Stomach (tissue), 9 donors: ENCODE results near the gene LCP1. TPM values are rescaled to one million over a fixed set of nuclear protein-coding genes. Genes with fewer than 3 reads are reported as not detected.
A peak's percentile ranks its signal among the peaks of the same experiment; 100 is the strongest.

ENCODE experiments used
- DNase-seq, 2 donors: peaks; one replicate each; pipeline versions ENCODE4 v3.0.0 to v3.0.0-alpha.2; 2013 to 2019
- H3K27ac ChIP-seq, 5 donors: fragments of 200-600 bp in 4 of 5; sonication (generic) in 4 of 5; one replicate each; pipeline ENCODE4 v1.5.1; 2013 to 2019; ENCODE audit warnings: mild to moderate bottlenecking in 1 of 5, moderate library complexity in 1 of 5
- H3K27me3 ChIP-seq, 3 donors: fragments of 200-600 bp; sonication (generic); one replicate each; pipeline ENCODE4 v1.5.1; 2017 to 2019; ENCODE audit warnings: mixed run types in 1 of 3
- H3K36me3 ChIP-seq, 4 donors: fragments of 200-600 bp; sonication (generic); 1 replicate in 3 of 4; 2 replicates in 1 of 4; pipeline ENCODE4 v1.5.1; 2016 to 2019
- H3K4me1 ChIP-seq, 4 donors: fragments of 200-600 bp; sonication (generic); one replicate each; pipeline ENCODE4 v1.5.1; 2016 to 2019
- H3K4me3 ChIP-seq, 4 donors: fragments of 200-600 bp; sonication (generic) in 3 of 4; one replicate each; pipeline ENCODE4 v1.5.1; 2016 to 2019; ENCODE audit warnings: mild to moderate bottlenecking in 1 of 4
- H3K9me3 ChIP-seq, 4 donors: fragments of 200-600 bp; sonication (generic); one replicate each; pipeline ENCODE4 v1.5.1; 2016 to 2019
- EP300 ChIP-seq: sonication (generic); formaldehyde crosslinking; IDR thresholded peaks from one replicate; pipeline ENCODE4 v1.6.1; 2017; ENCODE audit warnings: antibody characterized with exemption
- POLR2A ChIP-seq, 4 donors: fragments of 450-650 bp; IDR thresholded peaks; one replicate each; pipeline ENCODE4 v1.6.1; 2016; ENCODE audit warnings: antibody characterized with exemption in 4 of 4, control low read depth in 2 of 4, mild to moderate bottlenecking in 1 of 4, moderate library complexity in 1 of 4
- POLR2AphosphoS5 ChIP-seq, 3 donors: sonication (generic); formaldehyde crosslinking; IDR thresholded peaks; one replicate each; pipeline ENCODE4 v1.6.1; 2016; ENCODE audit warnings: antibody characterized with exemption in 3 of 3
- WGBS, 5 donors: extraction: QIAGEN DNeasy Blood & Tissue Kit in 3 of 5; methylation state at CpG; one replicate each; pipeline versions ENCODE4 v1.1.5 to v1.1.7; 2013 to 2018; 5-methylcytosine and 5-hydroxymethylcytosine counted together
- intact Hi-C: fragments of 100-400 bp; cut with DNase I; formaldehyde crosslinking; loops from one replicate; pipeline ENCODE4 v1.15.1; 2023; ENCODE audit warnings: low total_unique reads
- polyA plus RNA-seq, 3 donors: library from polyadenylated mRNA; stranded (reverse); fragments of 200-250 nt; gene quantifications; one replicate each; pipeline ENCODE4 v1.2.3, GENCODE V29; 2013
- total RNA-seq, 5 donors: library from RNA; depleted of rRNA; stranded (reverse); fragments of >200 nt; gene quantifications; one replicate each; pipeline versions ENCODE4 v1.1.0 to v1.2.3, GENCODE V29; 2014 to 2016
- TF ChIP-seq, protein P1 (sequence below), 7 experiments: fragments of 450-650 bp in 4 of 7; fragments of 200-600 bp in 3 of 7; sonication (generic) in 3 of 7; IDR thresholded peaks; one replicate each; pipeline ENCODE4 v1.5.1; 2016 to 2019; ENCODE audit warnings: antibody characterized with exemption in 7 of 7, control low read depth in 2 of 7, mild to moderate bottlenecking in 1 of 7
- donor health status: healthy with polysubstance abuse.
- donor health status: Bipolar disorder and iron deficiency.
- donor health status: healthy.

The LCP1 gene
- total and polyA plus RNA-seq, 8 donors = 10.6 to 44.6 (median 20.0) TPM; not detected in 1

DNA sequence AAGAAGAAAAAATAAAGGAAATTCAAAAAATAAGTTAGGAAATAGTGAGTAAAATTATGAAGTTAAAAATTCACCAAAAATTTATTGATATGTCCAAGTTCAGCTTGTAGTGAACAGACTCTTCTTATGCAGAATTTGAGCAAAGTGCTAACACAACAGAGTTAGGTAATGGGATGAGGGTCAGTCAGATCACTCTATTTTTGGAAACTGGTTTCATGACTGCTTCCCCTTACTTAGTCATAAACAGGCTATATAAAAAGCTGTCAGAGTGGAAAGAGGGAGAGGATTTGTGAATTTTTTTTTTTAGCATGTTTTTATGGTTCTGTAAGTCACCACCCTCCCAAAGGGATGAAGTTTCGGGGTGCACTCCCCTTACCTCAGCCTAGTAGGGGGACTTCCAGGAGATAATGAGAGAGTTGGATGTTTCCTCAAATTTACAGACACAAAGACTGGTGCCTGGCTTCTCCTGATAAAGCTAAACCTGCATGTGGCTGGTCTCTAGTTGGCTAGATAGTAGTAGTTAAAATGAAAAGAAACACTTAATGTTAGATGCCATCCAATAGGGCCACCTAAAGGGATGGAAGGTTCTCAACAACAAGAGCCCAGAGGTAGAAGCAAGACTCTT, 81.7 kb downstream of the LCP1 start:
- WGBS, 5 donors = 67 to 96% (median 73%) methylated on average over 1 of the region's 1 CpG
- TF ChIP-seq EP300 (no peak), POLR2AphosphoS5 (IDR thresholded peaks at IDR 0.05) (no peak), POLR2A (IDR thresholded peaks at IDR 0.05) (no peak)
- TF ChIP-seq, protein P1, sequence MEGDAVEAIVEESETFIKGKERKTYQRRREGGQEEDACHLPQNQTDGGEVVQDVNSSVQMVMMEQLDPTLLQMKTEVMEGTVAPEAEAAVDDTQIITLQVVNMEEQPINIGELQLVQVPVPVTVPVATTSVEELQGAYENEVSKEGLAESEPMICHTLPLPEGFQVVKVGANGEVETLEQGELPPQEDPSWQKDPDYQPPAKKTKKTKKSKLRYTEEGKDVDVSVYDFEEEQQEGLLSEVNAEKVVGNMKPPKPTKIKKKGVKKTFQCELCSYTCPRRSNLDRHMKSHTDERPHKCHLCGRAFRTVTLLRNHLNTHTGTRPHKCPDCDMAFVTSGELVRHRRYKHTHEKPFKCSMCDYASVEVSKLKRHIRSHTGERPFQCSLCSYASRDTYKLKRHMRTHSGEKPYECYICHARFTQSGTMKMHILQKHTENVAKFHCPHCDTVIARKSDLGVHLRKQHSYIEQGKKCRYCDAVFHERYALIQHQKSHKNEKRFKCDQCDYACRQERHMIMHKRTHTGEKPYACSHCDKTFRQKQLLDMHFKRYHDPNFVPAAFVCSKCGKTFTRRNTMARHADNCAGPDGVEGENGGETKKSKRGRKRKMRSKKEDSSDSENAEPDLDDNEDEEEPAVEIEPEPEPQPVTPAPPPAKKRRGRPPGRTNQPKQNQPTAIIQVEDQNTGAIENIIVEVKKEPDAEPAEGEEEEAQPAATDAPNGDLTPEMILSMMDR (IDR thresholded peaks at IDR 0.05) = no peak
- peak in 1 of 2 donors; percentile 9 for DNase-seq
- no peak overlapping the region for H3K4me3 ChIP-seq
- intact Hi-C loops = no loop called here
- H3K27me3 ChIP-seq = no peaks in the 10 kb centered on the region
- no peaks in the 10 kb centered on the region for H3K9me3 ChIP-seq
- H3K27ac ChIP-seq = no peak overlapping the region
- H3K4me1 ChIP-seq = peaks cover 0 to 6% (median 2%) of the 10 kb centered on the region in 4 donors
- no peaks in the 10 kb centered on the region for H3K36me3 ChIP-seq

DNA sequence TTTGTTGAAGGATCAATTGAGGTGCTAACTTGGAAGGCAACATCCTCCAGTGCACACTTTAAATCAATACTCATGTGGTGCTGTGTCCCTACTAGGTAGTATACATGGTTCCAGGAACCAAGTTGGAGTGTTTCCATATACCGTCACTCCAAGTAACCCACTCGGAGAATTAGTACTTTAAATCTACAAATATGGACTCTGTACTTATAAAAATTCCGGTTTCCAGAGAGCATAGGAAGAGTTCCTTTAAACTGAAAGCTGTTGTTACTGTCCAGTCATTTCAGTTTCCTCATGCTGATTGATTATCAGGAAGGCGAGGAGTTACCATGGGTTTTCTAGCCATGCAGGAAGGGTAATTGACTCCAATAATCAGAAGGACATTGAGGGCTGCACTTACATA, 84.3 kb downstream of the LCP1 start:
- intact Hi-C loops = no loop called here
- DNase-seq = no peak
- Histone ChIP-seq H3K27me3 (no peaks in the 10 kb centered on the region), H3K27ac (no peak overlapping the region), H3K9me3 (no peaks in the 10 kb centered on the region), H3K4me1 (peaks cover 0 to 6% (median 2%) of the 10 kb centered on the region in 4 donors), H3K36me3 (no peaks in the 10 kb centered on the region), H3K4me3 (no peak overlapping the region)
- WGBS, 5 donors = 82 to 87% (median 85%) methylated on average over 4 of the region's 4 CpGs
- TF ChIP-seq POLR2AphosphoS5 (IDR thresholded peaks at IDR 0.05) (no peak), EP300 (no peak), POLR2A (IDR thresholded peaks at IDR 0.05) (no peak)
- TF ChIP-seq, protein P1 (IDR thresholded peaks at IDR 0.05) = no peak

DNA sequence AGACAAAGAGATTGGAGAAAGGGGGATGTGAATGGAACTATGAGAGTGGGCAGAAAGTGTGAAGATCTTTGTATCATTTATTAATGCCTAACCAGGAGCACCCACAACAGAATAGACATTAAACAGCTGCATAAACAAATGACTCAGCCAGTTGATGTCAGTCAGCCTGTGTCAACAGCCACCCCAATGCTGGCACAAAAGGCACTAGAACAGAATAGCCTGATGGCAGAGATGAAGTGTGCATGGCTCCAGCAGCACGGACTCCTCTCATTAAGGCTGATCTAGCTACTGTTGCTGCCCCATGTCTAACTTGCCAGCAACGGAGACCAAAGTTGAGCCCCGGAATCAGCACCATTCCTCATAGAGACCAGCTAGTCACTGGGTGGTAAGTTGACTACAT, 85.0 kb downstream of the LCP1 start:
- DNase-seq = no peak
- Histone ChIP-seq H3K27me3 (no peaks in the 10 kb centered on the region), H3K9me3 (no peaks in the 10 kb centered on the region), H3K4me3 (no peak overlapping the region), H3K4me1 (peaks cover 0 to 6% (median 2%) of the 10 kb centered on the region in 4 donors), H3K36me3 (no peaks in the 10 kb centered on the region), H3K27ac (no peak overlapping the region)
- 60 to 81% (median 76%) methylated on average over 3 of the region's 3 CpGs for WGBS, 5 donors
- no peak for TF ChIP-seq EP300
- no peak for TF ChIP-seq POLR2A (IDR thresholded peaks at IDR 0.05)
- no peak for TF ChIP-seq POLR2AphosphoS5 (IDR thresholded peaks at IDR 0.05)
- TF ChIP-seq, protein P1 (IDR thresholded peaks at IDR 0.05) = no peak
- intact Hi-C loops = no loop called here

DNA sequence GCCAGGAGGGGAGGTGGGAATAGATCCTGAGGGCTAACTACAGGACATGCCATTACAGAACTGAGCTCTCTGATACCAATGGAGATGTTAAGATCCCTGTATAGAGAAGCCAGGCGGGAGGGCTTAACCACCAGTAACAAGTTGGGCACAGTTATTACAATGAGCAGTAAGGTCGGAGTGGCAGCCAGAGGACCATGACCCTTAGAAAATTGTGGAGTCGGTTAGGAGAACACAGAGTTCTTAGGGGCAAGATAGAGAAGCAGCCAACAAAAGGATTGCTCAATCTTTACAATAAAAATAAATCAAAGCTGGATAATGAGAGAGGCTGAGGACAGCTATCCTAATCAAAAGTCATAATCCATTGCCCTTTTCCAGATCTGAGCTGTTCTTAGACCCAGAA, 87.5 kb downstream of the LCP1 start:
- no peaks in the 10 kb centered on the region for H3K9me3 ChIP-seq
- 88 to 95% (median 88%) methylated on average over 3 of the region's 3 CpGs for WGBS, 5 donors

More for the DNA sequence above, 87.5 kb downstream of the LCP1 start:
- DNase-seq = no peak
- Histone ChIP-seq H3K4me3 (no peak overlapping the region), H3K36me3 (no peaks in the 10 kb centered on the region), H3K4me1 (no peaks in the 10 kb centered on the region), H3K27ac (no peak overlapping the region), H3K27me3 (no peaks in the 10 kb centered on the region)
- TF ChIP-seq, protein P1 (IDR thresholded peaks at IDR 0.05) = no peak
- no peak for TF ChIP-seq POLR2A (IDR thresholded peaks at IDR 0.05)
- no peak for TF ChIP-seq EP300
- TF ChIP-seq POLR2AphosphoS5 (IDR thresholded peaks at IDR 0.05) = no peak
- intact Hi-C loops = no loop called here
